Esophagus squamous epithelium (tissue), 4 donors: ENCODE data around the gene PTPRN2.

Source experiments
- POLR2A ChIP-seq, 4 donors: fragments of 450-650 bp; IDR thresholded peaks; one replicate each; pipeline ENCODE4 v1.6.1; 2017; ENCODE audit warnings: antibody characterized with exemption in 4 of 4, mild to moderate bottlenecking in 4 of 4, moderate library complexity in 3 of 4
- TF ChIP-seq, protein P1 (sequence below), 6 experiments: fragments of 450-650 bp in 4 of 6; fragments of 200-600 bp in 2 of 6; sonication (generic) in 2 of 6; IDR thresholded peaks; one replicate each; pipeline ENCODE4 v1.5.1; 2016 to 2019; ENCODE audit warnings: antibody characterized with exemption in 6 of 6, mild to moderate bottlenecking in 4 of 6, moderate library complexity in 4 of 6

DNA sequence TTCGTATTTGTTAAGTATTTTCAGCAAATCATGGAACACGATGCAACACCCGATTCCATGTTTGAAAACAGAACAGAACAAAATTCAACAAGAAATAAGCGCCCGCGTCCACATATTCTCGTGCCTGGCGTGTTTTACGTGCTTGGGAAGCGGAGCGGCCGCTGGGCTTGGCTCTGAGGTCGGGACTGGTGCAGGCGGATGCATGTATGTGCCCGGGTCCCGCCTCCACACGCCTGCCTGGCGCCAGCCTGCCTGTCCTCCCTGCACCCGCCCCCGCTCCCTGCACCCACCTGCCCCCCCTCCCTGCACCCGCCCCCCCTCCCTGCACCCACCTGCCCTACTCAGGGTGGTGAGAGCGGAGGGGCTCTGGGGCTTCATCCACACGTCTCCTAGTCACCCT lies 796.4 kb downstream of the PTPRN2 start:
- TF ChIP-seq POLR2A (IDR thresholded peaks at IDR 0.05): no peak
- TF ChIP-seq, protein P1, sequence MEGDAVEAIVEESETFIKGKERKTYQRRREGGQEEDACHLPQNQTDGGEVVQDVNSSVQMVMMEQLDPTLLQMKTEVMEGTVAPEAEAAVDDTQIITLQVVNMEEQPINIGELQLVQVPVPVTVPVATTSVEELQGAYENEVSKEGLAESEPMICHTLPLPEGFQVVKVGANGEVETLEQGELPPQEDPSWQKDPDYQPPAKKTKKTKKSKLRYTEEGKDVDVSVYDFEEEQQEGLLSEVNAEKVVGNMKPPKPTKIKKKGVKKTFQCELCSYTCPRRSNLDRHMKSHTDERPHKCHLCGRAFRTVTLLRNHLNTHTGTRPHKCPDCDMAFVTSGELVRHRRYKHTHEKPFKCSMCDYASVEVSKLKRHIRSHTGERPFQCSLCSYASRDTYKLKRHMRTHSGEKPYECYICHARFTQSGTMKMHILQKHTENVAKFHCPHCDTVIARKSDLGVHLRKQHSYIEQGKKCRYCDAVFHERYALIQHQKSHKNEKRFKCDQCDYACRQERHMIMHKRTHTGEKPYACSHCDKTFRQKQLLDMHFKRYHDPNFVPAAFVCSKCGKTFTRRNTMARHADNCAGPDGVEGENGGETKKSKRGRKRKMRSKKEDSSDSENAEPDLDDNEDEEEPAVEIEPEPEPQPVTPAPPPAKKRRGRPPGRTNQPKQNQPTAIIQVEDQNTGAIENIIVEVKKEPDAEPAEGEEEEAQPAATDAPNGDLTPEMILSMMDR (IDR thresholded peaks at IDR 0.05): no peak
